Measurements from ENCODE around the gene COMMD3.
"Not testable (repeated sequence)": the region's sequence is repeated elsewhere in the genome, so short reads cannot be mapped to it uniquely, and the experiment has no call there.

Gene COMMD3

DNA sequence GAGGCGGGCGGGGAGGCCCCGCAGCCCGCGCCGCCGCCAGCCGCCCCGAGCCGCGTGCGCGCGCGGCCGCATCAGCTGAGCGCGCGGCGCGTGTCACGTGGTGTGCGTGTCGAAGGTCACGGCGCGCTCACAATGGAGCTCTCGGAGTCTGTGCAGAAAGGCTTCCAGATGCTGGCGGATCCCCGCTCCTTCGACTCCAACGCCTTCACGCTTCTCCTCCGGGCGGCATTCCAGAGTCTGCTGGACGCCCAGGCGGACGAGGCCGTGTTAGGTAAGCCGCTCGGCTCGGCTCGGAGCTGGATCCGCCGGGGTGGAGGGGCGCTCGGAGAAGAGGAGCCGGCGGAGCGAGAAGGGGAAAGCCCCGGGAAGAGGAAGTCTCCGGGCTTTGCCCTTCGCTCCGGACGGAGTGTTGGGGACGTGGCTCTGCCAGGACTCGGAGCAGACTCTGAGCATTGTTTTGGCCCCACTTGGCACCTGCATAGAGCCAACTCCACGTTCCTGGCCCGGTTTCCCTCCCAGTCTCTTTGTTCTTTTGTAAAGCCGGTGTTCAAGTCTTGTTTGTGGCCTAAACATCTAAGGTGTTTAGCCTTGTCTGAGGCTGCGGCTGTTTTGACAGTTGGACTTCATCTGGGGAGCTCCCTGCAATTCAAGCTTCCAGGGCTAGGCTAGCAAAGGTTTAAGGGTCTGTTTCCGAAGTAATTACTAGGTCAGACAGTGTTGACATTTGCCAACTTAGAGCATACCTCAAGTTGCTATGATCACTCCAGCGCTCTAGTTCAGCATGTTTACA is at the start of gene COMMD3:
COMMD3 (plus strand) TSS at position 103 of the 790 bp plus-strand sequence; CDS start at position 133, 30 bp downstream.
- peak; percentile 77 for DNase-seq

DNA sequence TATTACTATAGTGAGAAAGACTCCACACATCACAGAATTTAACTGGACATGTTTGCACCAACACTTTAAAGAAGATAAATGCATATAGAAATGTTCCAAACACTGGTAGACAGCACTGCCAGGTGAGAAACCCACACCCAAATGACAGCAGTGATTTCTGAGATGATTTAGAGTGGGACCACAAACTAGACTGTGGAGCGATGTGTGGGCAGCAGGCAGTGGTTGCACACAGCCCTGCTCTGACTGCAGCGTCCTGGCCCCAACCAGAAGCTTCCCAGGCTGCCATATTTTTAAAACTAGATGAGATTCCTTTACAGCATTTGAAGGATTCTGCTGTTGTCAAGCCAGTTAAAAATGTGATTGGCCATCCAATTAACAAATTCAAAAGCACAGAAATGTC is 47.7 kb upstream of the COMMD3 start:
- DNase-seq = no peak

DNA sequence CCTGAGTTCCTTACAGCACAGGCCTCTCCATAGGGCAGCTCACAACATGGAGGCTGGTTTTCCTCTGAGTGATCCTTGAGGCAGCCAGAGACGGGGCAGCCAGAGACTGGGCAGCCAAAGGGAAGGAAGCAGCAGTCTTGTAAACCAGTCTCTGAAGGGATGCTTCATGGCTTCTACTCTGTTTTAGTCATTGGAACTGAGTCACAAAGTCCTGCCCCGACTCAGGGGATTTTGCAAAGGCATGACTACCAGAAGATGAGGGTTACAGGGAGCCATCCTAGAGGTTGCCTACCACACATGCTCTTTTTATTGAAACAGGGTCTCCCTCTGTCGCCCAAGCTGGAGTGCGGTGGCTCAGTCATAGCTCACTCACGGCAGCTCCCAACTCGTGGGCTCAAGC is 44.4 kb upstream of the COMMD3 start:
- DNase-seq = no peak

DNA sequence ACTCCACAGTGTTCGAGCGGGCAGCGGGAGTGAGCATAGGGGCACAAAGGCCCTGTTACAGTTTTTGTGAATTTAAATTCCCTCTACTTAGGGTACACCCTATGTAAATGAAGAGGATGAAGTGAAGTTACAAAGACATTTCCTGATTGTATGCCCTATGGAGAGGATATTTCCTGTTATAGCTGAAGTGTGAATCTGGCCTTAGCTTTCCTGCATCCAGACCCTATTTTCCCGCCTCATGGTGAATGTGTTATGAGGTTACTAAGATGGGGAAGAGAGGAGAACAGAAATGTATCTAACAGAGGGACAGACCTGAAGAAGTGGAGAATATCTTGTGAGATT is 37.8 kb upstream of the COMMD3 start:
- DNase-seq = no peak

DNA sequence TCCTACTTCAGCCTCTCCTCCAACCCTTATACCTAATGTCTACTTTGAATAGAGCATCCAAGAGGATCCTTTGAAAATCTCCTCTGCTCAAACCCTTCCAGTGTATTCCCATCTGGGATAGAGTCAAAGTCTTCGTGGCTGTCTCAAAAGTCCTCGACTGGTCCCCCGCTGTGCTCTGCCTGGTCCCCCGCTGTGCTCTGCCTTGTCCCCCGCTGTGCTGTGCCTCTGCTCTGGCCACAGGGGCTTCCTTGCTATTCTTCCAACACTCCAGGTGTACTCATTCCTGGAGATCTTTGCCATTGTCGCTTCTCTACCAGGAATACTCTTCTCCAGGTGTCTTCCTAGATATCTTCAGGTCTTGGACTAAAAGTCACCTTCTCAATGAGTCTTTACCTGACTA is 36.1 kb upstream of the COMMD3 start:
- DNase-seq = no peak

DNA sequence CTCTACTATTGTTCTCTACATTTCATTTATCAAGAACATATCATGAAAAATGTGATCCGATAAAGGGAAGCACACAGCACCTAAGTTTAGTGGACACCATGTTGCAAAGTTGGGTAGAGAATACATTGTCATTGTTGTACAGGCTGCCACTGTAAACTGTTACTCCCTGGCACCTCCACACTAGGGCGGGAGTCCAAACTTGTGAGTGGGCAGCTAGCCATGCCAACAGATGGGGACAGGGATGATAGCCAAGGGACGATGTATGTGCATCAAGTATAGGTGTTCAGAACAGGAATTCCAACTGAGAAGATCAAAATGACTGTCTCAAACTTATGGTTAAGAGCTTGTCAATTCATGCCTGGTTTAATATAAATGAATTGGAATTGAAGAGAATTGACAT is 31.1 kb upstream of the COMMD3 start:
- DNase-seq = no peak

DNA sequence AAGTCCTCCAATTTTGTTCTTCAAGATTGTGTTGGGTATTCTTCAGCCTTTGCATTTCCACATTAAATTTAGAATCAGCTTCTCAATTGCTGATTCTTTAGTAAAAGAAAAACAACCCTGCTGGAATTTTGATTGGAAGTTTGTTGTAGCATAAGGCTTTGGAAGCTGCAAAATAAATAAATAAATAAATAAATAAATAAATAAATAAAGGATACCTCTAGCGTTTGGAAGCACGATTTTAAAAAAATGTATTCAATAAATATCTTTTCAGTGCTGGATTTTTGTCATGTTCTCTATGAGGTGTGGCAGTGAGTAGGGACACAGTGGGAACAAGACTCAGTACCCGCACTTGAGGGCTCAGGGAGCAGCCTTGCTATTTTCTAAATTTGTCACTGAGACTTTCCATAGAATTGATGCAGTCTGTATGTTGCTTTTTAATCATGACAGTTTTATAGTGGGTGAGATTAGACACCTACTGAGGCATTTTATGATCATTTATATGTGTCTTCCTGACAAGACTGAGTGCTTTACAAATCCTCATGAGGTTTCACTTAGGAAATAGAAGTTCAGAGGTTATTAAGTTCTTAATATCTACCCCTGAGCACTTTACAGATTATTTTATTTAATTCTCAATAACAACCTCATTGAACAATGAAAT is 22.3 kb upstream of the COMMD3 start:
- DNase-seq = no peak

DNA sequence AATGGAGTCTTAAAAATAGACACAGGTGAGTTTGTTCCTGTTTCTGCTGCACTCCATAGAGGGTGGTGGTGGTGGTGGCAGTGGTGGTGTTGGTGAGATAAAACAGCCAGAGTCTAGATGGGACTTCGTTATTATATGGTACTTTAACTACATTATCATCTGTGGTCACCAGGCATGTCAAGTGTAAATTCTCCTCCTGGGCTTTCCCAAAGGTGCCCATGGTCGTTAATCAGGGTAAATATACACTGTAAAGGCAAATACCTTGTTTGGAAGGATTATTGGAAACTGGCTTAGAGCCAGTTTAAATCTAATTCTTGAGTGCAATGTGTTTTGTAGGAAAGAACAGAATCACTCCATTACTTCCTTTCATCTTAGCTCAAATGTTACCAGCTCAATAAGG is 21.5 kb upstream of the COMMD3 start:
- DNase-seq = no peak

DNA sequence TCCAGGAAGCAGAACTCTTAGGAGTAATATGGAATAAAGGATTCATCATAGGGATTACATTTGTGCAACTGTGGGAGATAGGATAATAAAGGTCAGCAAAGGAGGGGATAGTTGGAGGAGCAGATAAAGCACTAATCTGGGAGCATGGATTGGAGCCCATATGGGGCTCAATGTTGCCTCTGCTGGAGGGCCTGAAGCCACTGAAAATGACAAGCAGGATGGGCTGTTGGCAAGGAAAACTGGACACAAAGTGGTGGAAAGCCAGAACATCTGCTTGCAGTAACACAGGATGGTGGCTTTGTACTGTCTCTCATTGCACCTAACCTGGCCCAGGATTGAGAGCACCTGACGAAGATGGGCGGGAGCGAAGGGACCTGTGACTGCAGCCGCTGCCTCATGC is 15.0 kb upstream of the COMMD3 start:
- no peak for DNase-seq

DNA sequence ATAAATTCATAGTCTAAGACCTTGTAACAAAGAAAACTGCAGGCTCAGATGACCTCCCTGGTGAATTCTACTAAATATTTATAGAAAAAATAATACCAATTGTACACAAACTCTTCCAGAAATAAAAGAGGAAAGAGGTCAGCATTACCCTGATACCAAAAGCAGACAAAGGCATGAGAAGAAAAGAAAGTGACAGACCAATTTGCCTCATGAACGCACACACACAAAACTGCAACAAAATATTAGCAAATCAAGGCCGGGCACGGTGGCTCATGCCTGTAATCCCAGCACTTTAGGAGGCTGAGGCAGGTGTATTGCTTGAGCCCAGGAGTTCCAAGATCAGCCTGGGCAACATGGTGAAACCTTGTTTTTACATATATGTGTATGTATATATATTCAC is 12.7 kb upstream of the COMMD3 start:
- DNase-seq = no peak

DNA sequence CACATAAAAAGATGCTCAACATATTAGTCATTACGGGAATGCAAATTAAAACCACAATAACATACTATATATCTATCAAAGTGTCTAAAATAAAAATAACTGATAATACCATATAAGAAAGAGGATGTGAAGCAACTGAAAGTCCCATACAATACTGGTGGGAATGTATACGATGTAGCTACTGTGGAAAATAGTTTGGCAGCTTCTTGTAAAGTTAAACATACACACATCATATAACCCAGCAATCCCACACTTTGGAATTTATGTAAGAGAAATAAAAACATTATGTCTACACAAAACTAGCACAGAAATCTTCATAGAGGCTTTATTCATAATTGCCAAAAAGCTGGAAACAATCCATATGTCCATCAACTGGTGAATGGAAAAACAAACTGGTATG is 10.5 kb upstream of the COMMD3 start:
- DNase-seq = no peak

DNA sequence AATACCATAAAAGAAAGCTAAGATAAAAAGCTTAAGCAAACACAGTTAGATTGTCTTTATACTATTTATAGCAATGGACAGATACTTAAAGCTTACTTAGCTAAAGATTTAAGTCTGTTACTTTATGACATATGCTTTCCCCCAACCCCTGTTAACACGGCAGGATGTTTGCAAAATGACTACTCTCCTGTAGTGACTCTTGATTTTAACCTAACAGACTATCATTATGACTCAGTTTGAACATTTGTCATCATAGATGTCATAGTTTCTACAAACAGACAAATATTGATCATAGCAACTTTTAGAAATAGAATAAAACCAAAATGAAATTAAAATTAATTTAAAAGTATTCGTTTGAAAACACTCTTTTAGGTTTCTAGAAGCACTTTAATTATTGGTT is 7.8 kb upstream of the COMMD3 start:
- no peak for DNase-seq

DNA sequence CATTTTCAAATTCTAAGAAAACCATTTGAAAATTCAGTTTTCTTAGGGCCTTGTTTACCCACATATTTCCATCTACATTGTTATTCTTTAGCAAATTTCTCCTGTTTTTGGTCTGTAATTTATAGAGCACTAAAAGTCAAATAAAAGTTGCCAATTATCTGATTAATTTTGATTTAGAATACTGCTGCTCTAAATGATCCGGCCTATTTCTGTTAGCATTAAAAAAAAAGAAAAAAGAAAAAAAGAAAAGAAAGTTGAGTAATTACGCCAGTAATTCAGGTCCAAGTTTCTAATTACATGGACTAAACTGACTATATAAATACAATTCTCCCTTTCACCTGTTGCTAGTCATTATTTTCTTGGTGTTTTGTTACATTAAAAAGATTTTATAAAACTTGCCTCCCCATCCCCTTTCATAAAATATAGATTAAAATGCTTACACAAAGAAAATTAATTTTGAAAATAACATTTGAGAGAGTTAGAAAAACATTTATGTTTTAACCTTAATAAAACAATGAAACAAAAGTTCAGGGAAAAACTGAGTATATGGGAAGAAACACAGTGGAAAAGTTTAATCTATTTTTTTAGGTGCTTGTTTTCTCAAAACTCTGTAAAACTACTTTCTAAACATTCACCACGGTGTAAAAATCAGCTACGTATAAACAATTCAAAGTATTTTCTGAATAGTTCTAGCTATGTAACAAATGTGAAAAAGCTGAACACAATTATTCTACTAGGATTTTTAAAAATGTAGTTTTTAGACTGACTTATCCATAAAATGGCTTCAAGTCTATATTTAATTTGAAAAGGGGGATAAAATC is 6.8 kb upstream of the COMMD3 start:
- DNase-seq = no peak

DNA sequence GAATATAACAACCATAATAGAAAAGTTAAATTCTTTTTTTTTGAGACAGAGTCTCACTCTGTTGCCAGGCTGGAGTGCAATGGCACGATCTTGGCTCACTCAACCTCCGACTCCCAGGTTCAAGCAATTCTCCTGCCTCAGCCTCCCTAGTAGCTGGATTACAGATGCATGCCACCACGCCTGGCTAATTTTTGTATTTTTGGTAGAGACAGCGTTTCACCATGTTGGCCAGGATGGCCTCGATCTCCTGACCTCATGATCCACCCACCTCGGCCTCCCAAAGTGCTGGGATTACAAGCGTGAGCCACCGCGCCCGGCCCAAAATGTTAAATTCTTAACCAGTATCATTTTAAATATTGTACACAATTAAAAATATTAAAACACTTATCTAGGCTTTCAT is 6.2 kb upstream of the COMMD3 start:
- DNase-seq = not testable (repeated sequence)

DNA sequence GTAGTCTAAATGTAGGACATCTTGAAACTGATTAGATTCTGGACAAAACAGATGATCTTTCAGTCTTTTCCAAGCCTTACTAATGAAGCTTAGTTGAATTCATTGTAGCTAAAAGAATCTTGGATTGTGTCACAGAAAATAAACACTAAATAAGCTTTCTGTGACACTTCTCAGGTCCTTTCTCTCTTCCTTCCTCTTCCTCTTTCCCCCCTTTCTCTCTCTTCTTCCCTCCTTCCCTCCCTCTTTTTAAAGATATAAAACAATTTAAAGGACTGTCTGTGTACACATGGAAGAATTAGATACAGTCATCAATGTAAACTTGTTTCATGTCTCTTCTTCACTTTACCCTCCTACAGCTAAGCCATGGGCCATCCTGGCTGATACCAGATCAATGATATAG is 5.3 kb upstream of the COMMD3 start:
- DNase-seq = no peak

DNA sequence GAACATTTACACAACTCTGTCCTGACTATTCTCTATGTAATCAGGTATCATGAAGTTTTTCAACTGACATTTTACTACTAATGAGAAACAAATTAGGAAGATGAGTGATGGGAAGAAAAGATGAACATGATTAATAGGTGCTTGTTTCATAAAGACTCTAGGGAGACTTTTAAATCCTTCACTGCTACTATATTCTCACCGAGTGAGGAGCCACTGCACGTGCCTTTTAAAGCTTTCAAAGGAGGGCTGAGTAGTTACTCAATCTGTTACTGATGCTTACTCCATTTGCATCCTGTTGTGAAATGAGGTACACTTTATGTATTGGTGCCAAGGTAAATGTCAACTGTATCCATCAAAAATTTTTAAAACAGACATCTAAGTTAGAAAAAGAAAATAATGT is 1.3 kb upstream of the COMMD3 start:
- no peak for DNase-seq

DNA sequence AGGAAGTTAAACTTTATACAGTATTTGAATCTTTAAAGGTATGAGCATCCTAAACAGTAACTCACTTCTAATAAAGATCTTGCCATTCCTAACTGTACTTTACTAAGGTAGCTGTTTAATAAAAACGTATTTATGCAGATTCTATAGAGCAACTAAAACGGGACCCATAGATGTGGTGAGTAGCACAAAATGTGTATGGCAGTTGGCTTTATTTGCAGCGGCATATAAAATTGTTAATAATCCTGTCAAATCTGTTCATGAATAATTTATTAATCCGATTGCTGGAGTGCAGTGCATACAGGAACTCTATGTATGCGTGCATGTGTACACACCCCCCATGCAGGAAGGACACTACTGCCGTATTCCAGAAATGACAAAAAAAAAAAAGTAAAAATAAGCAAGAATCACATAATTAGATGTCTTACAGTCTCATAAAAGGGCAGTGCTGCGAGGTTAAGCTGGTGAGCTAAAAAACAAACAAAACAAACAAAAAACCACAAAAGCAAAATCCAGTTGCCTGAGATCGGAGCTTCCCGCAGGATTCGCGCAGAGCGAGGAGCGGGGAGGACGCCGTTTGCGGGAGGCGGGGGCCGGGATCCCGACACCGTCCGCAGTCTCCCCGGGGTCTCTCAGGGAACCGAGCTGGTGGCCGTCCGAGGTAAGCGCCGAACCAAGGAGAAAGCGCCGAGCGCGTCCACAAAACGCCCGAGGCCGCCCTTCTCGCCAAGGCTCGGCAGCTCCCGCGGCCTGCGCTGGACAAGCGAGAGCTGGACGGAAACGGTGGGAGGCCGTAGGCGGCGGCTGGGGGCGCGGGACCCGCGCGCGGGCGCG is 518 bp upstream of the COMMD3 start:
- DNase-seq = peak; percentile 77

DNA sequence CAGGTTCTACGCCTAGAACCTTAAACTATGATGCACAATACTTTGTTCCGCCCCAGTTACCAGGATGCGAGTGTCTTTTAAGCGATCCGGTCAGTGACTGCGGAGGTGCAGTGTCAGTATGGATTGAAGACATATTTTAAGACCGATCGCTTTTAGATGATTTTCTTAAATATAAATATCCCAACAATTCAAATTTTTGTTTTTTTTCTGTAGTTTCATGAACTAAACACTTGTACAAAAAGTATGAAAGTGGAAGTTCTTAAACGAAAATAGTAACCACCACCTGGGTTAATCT is 835 bp downstream of the COMMD3 start:
- DNase-seq = no peak

DNA sequence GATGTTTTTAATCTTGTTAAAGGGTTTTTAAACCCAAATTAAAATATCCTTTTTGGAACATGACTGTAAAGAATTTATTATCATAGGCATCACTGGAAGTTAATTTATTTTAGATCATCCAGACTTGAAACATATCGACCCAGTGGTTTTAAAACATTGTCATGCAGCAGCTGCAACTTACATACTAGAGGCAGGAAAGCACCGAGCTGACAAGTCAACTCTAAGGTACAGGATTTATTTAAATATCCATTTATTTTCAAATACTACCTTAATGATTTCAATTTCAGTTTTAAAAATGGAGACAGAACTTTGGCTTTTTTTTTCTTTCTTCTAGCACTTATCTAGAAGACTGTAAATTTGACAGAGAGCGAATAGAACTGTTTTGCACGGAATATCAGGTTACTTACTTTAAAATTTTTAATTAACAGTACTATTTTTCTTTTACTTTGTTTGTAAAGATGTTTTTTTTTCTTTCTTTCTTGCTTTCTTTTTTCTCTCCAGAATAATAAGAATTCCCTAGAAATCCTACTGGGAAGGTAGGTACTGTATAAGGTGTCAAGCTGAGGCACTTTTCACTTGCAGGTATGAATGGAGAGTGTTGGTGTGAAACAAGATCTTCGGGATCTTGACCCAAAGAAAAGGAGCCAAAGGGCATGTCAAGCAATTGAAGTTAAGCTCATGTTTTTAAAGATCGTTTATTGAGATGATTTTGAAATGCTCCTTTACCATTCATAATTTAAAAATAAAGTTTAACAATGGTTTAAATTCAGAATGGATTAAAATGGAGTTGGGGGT is 1.8 kb downstream of the COMMD3 start:
- no peak for DNase-seq

DNA sequence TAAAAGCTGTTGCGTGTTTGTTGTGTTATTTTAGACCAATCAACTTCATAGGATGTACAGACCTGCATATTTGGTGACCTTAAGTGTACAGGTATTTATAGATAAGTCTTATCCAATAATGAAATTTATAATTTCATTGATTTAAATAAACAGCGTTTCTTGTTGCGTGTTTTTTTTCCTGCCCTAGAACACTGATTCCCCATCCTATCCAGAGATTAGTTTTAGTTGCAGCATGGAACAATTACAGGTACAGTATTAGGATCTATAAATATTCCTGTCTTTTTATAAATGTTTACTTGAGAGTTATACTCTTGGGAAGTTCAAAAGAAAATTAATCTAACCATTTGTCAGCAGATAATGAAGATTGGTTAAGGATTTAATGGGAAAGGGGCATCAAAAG is 2.6 kb downstream of the COMMD3 start:
- no peak for DNase-seq

DNA sequence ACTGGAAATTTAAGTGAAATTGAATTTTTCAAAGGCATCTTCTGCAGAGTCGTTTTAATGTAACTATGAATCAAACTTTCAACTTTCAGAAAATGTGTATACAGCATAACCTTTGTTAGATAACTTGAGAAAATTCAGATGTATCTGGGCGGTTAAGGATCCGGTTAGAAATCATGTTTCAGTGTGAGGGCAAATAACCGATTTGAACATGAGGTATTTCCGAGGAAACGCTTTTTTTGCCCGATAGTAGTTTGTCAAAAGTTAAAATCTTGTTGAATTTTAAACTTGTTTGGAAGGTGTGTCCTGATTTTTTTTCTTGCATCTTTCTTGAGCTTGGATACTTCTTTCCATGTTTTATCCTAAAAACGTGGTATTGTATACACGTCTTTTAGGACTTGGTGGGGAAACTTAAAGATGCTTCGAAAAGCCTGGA is 3.4 kb downstream of the COMMD3 start:
- DNase-seq = no peak

DNA sequence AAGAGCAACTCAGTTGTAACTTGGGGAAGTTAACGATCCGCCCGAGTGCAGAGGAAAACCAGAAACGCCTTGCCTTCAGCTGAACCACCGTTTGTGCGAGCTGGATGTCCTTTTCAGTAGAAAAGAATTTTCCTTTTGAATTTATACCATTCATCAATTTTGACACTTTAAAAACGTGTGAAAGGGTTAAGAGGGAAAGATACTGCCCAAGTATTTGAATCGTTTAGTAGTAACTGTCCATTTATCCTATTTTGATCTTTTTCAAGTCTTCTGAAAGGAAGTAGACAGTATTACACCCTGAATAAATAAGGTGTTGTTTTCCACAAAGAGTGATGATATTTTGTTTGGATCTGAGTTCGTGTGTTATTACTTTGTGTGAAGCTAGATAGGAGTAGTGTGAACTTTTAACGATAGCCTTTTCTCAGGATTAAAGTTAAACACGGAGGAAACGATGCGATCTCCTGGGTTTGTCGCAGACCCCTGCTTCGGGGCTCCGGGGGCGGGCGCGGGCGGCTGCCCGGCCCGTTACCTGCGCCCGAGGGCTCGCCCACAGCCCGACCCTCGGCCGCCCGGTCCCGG is 3.9 kb downstream of the COMMD3 start:
- DNase-seq = no peak

Measured in NCI-H2227 treated with DMSO at 0.1 percent for 48 hours (cell line).